ENCODE measurements around the gene GTSE1. TPM values are rescaled to one million over a fixed set of nuclear protein-coding genes. Genes with fewer than 3 reads are reported as not detected.
A peak's percentile ranks its signal among the peaks of the same experiment; 100 is the strongest.

GTSE1 gene
- total and polyA plus RNA-seq, 12 donors, result 0.17 to 4.7 (median 0.35) TPM

DNA sequence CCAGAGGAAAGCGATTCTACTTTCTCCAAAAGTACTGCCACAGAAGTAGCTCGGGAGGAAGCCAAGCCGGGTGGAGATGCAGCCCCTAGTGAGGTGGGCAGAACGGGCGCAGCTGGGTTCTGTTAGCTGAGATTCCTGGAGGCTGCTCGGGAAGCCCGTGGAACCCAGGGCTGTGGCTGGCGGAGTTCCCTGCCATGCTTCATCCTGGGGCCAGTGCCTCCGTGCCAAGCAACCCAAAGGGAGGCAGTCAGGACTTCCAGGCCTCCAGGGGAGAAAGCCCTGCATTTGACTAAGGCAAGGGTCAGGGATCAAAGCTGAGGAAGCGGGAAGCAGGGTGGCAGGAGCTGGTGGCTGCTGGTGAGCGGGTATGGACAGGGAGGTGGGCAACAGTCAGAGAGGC lies 32.1 kb downstream of the GTSE1 start:
- Histone ChIP-seq H3K27me3 (no peaks in the 10 kb centered on the region), H3K4me1 (no peaks in the 10 kb centered on the region), H3K9me3 (no peaks in the 10 kb centered on the region), H3K36me3 (peaks cover 0 to 62% (median 0%) of the 10 kb centered on the region in 9 donors), H3K27ac (no peak overlapping the region), H3K4me3 (no peak overlapping the region)
- peak in 1 of 8 donors; percentile 26 for ATAC-seq
- 98% methylated on average over 11 of the region's 11 CpGs for WGBS, 2 donors
- TF ChIP-seq, protein P1, sequence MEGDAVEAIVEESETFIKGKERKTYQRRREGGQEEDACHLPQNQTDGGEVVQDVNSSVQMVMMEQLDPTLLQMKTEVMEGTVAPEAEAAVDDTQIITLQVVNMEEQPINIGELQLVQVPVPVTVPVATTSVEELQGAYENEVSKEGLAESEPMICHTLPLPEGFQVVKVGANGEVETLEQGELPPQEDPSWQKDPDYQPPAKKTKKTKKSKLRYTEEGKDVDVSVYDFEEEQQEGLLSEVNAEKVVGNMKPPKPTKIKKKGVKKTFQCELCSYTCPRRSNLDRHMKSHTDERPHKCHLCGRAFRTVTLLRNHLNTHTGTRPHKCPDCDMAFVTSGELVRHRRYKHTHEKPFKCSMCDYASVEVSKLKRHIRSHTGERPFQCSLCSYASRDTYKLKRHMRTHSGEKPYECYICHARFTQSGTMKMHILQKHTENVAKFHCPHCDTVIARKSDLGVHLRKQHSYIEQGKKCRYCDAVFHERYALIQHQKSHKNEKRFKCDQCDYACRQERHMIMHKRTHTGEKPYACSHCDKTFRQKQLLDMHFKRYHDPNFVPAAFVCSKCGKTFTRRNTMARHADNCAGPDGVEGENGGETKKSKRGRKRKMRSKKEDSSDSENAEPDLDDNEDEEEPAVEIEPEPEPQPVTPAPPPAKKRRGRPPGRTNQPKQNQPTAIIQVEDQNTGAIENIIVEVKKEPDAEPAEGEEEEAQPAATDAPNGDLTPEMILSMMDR (IDR thresholded peaks at IDR 0.05), result no peak
- intact Hi-C loops (cut with DNase I), result no loop called here
- DNase-seq, result no peak

DNA sequence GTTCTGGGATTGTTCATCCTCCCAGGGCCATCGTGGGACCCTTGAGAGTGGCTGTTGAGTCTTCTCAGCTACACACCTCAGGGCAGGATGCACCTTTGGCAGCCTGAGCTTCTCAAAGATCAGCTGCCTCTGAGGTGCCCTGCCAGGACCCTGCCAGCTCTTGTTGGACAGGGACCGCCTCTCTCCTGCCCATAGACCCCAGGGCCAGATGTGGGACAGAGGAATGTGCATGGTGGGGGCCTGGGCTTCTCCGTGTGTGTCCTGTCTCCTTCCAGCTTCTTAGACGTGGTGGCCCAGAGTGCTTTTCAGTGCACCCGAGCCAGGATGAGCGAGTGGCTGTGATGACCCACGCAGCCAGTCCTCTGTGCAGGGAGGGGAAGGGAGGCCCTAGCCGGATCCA lies 32.9 kb downstream of the GTSE1 start:
- WGBS, 2 donors, result 95 to 97% methylated on average over 8 of the region's 8 CpGs
- H3K4me1 ChIP-seq, result peaks cover 0 to 1% (median 0%) of the 10 kb centered on the region in 9 donors
- ATAC-seq (no peak), DNase-seq (no peak)
- H3K4me3 ChIP-seq, result no peak overlapping the region
- intact Hi-C loops (cut with DNase I), result no loop called here
- no peaks in the 10 kb centered on the region for H3K9me3 ChIP-seq
- TF ChIP-seq, protein P1 (IDR thresholded peaks at IDR 0.05), result no peak
- H3K36me3 ChIP-seq, result peaks cover 0 to 55% (median 0%) of the 10 kb centered on the region in 9 donors
- no peak overlapping the region for H3K27ac ChIP-seq
- H3K27me3 ChIP-seq, result no peaks in the 10 kb centered on the region

DNA sequence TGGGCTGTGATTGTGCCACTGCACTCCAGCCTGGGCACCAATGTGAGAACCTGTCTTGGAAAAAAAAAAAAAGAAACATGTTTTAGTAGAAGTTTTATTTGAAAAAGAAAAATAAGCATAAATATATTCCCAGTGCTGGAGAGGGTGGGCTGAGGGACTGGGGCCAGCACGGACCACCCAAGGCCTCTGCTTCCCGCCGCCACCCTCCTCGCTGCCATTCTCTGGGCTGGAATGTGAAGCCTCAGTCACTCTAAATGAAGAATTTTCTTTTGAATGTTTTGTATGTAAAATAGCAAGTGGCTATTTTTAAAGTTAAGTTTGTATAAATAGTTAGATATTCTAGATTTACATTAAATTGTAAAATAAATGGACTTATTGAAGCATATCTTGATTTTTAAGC lies 33.8 kb downstream of the GTSE1 start:
- Histone ChIP-seq H3K36me3 (peaks cover 0 to 49% (median 0%) of the 10 kb centered on the region in 9 donors), H3K4me1 (peaks cover 0 to 6% (median 3%) of the 10 kb centered on the region in 9 donors), H3K27me3 (no peaks in the 10 kb centered on the region), H3K4me3 (no peak overlapping the region), H3K27ac (no peak overlapping the region), H3K9me3 (no peaks in the 10 kb centered on the region)
- WGBS, 2 donors, result 97 to 98% methylated on average over 4 of the region's 4 CpGs
- TF ChIP-seq, protein P1 (IDR thresholded peaks at IDR 0.05), result no peak
- ATAC-seq (no peak), DNase-seq (no peak)
- intact Hi-C loops (cut with DNase I), result no loop called here

DNA sequence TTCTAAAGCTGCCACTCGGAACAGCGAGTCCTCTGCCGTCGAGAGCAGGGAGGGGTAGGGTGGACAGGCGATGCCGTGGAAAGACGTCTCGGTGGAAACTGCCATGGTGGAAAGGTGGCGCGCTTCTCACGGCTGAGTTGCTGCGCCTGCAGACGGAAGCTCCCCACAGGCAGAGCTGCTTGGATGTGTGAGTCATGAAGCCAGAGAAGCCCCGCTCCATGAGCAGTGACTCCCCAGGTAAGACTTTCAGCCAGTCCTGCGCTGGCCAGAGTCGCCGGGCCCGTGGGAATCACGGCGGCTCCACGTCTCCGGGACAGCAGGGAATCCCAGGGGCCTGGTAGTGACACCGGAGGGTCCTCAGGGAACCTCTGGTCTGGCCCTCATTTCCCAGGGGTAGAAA lies 34.8 kb downstream of the GTSE1 start:
- ATAC-seq (no peak), DNase-seq (no peak)
- 95 to 96% methylated on average over 23 of the region's 23 CpGs for WGBS, 2 donors
- no peak overlapping the region for H3K27ac ChIP-seq
- TF ChIP-seq, protein P1 (IDR thresholded peaks at IDR 0.05), result no peak
- peaks cover 0 to 38% (median 0%) of the 10 kb centered on the region in 9 donors for H3K36me3 ChIP-seq
- H3K4me1 ChIP-seq, result peaks cover 0 to 10% (median 5%) of the 10 kb centered on the region in 9 donors
- H3K27me3 ChIP-seq, result no peaks in the 10 kb centered on the region
- no peaks in the 10 kb centered on the region for H3K9me3 ChIP-seq
- H3K4me3 ChIP-seq, result no peak overlapping the region
- intact Hi-C loops (cut with DNase I), result no loop called here
